ENCODE results near the gene MORC1.

Gene MORC1

DNA sequence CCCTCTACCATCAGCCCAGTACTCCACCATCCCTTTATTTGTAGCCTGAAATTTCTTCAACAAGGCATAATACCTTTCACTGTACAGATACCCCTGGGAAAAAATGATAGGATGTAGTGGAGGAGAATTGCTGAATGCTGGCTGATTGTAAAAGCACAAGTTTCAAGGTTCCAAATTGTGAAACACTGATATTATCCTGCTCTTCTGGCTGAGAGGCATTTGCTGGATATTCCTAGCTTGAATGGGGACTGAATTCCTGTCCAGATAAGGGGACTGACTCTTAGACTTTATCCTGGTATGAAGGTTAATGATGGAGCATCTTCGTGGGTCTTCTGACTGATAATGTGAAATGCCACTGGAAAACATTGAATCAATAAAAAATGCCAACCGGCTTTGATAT lies 9.6 kb upstream of the MORC1 start:
- no peak for DNase-seq
- Histone ChIP-seq H3K4me1 (ENCODE audit: control extremely low read depth in 1 of 4, control insufficient read depth in 4 of 4, insufficient read depth in 4 of 4, low read length in 3 of 4) (no peaks in the 10 kb centered on the region), H3K9me3 (ENCODE audit: control extremely low read depth in 1 of 5, control insufficient read depth in 4 of 5, insufficient read depth in 2 of 5, low read depth in 1 of 5, low read length in 4 of 5) (peaks cover 0 to 4% (median 1%) of the 10 kb centered on the region in 5 experiments), H3K27me3 (replicated peaks in 2 of 5; ENCODE audit: control insufficient read depth in 4 of 5, insufficient read depth in 5 of 5, low read length in 4 of 5) (no peaks in the 10 kb centered on the region), H3K27ac (ENCODE audit: insufficient read depth in 1 of 2, low read depth in 1 of 2, low read length in 2 of 2, poor library complexity in 1 of 2, severe bottlenecking in 2 of 2) (no peak overlapping the region), H3K4me3 (ENCODE audit: control insufficient read depth in 1 of 7, extremely low read depth in 1 of 7, insufficient read depth in 4 of 7, low read depth in 2 of 7, low read length in 6 of 7) (no peak overlapping the region), H3K36me3 (ENCODE audit: control insufficient read depth in 4 of 4, insufficient read depth in 4 of 4, low read length in 3 of 4) (no peaks in the 10 kb centered on the region)
- 100% methylated on average over 1 of the region's 2 CpGs for WGBS (ENCODE audit: insufficient coverage)
- ChIA-PET CTCF (no interaction called here), POLR2A (no interaction called here)

DNA sequence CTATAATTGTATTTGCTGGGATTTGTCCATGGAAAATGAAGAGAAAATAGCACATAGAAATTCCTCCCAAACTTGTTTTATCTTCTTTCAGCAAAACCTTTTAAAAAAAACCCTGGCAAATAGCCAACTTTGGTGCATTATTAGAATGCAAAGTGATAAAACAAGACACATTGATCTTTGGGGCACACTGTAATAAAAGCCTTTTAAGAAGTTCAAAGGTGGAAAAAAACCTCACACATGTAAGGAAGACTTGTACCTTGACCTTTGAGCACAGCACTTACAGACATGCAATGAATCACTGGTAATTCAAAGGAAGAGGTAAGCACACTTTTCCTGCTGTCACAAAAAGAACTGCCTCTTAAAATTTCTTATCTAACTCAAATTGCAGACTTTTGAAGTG lies 8.0 kb upstream of the MORC1 start:
- no peaks in the 10 kb centered on the region for H3K27me3 ChIP-seq (replicated peaks in 2 of 5; ENCODE audit: control insufficient read depth in 4 of 5, insufficient read depth in 5 of 5, low read length in 4 of 5)
- no peaks in the 10 kb centered on the region for H3K4me1 ChIP-seq (ENCODE audit: control extremely low read depth in 1 of 4, control insufficient read depth in 4 of 4, insufficient read depth in 4 of 4, low read length in 3 of 4)
- ChIA-PET POLR2A (no interaction called here), CTCF (no interaction called here)
- H3K27ac ChIP-seq (ENCODE audit: insufficient read depth in 1 of 2, low read depth in 1 of 2, low read length in 2 of 2, poor library complexity in 1 of 2, severe bottlenecking in 2 of 2) = no peak overlapping the region
- H3K9me3 ChIP-seq (ENCODE audit: control extremely low read depth in 1 of 5, control insufficient read depth in 4 of 5, insufficient read depth in 2 of 5, low read depth in 1 of 5, low read length in 4 of 5) = peaks cover 0 to 4% (median 0%) of the 10 kb centered on the region in 5 experiments
- H3K4me3 ChIP-seq (ENCODE audit: control insufficient read depth in 1 of 7, extremely low read depth in 1 of 7, insufficient read depth in 4 of 7, low read depth in 2 of 7, low read length in 6 of 7) = no peak overlapping the region
- H3K36me3 ChIP-seq (ENCODE audit: control insufficient read depth in 4 of 4, insufficient read depth in 4 of 4, low read length in 3 of 4) = no peaks in the 10 kb centered on the region
- DNase-seq = no peak

DNA sequence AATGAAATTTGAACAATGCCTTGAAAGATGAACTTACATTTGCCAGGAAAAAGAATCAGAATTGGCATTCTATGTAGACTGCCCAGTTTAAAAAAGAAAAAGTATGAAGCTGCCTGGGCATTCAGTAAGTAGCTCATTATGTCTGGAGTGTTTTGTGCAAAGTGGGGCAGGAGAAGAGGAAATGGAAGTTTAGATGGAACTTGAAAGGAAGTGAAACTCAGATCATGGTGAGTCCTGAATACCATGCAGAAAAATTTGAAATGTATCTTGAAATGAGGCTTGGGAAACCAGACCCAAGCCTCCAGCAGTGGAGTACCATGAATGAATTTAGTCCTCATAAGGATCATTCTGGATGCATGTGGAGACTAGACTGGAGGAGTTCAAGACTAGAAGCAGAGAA lies 4.8 kb upstream of the MORC1 start:
- Histone ChIP-seq H3K27me3 (replicated peaks in 2 of 5; ENCODE audit: control insufficient read depth in 4 of 5, insufficient read depth in 5 of 5, low read length in 4 of 5) (no peaks in the 10 kb centered on the region), H3K36me3 (ENCODE audit: control insufficient read depth in 4 of 4, insufficient read depth in 4 of 4, low read length in 3 of 4) (no peaks in the 10 kb centered on the region), H3K4me3 (ENCODE audit: control insufficient read depth in 1 of 7, extremely low read depth in 1 of 7, insufficient read depth in 4 of 7, low read depth in 2 of 7, low read length in 6 of 7) (no peak overlapping the region), H3K27ac (ENCODE audit: insufficient read depth in 1 of 2, low read depth in 1 of 2, low read length in 2 of 2, poor library complexity in 1 of 2, severe bottlenecking in 2 of 2) (no peak overlapping the region), H3K9me3 (ENCODE audit: control extremely low read depth in 1 of 5, control insufficient read depth in 4 of 5, insufficient read depth in 2 of 5, low read depth in 1 of 5, low read length in 4 of 5) (no peaks in the 10 kb centered on the region), H3K4me1 (ENCODE audit: control extremely low read depth in 1 of 4, control insufficient read depth in 4 of 4, insufficient read depth in 4 of 4, low read length in 3 of 4) (no peaks in the 10 kb centered on the region)
- ChIA-PET POLR2A (no interaction called here), CTCF (no interaction called here)
- DNase-seq = no peak

DNA sequence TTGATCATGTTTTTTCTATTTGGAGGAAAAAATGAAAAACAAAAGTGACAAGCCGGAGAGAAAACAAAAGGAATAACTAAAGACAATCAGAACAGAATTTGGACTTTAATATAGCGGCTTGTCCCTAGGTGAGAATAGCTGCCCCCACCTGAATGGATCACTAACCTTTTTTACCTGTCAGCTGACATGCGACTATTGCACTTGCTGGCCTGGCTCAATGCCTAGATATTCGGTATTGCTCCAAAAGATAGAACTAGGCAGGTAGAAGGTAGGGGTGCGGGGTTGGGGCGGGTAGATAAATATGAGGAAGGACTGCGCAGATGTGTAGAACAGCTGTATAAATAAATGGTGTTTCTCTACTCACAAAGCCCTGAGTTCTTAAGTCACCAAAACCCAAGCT lies 650 bp upstream of the MORC1 start:
- 100% methylated on average over 4 of the region's 7 CpGs for WGBS (ENCODE audit: insufficient coverage)
- ChIA-PET POLR2A (no interaction called here), CTCF (interaction anchor here (0.9 kb wide), 1 partner anchor 45 kb away, joined by 4 read pairs; no protein-coding TSS in a partner anchor)
- H3K4me3 ChIP-seq (ENCODE audit: control insufficient read depth in 1 of 7, extremely low read depth in 1 of 7, insufficient read depth in 4 of 7, low read depth in 2 of 7, low read length in 6 of 7) = no peak overlapping the region
- no peaks in the 10 kb centered on the region for H3K27me3 ChIP-seq (replicated peaks in 2 of 5; ENCODE audit: control insufficient read depth in 4 of 5, insufficient read depth in 5 of 5, low read length in 4 of 5)
- DNase-seq = no peak
- no peaks in the 10 kb centered on the region for H3K9me3 ChIP-seq (ENCODE audit: control extremely low read depth in 1 of 5, control insufficient read depth in 4 of 5, insufficient read depth in 2 of 5, low read depth in 1 of 5, low read length in 4 of 5)
- no peak overlapping the region for H3K27ac ChIP-seq (ENCODE audit: insufficient read depth in 1 of 2, low read depth in 1 of 2, low read length in 2 of 2, poor library complexity in 1 of 2, severe bottlenecking in 2 of 2)
- H3K36me3 ChIP-seq (ENCODE audit: control insufficient read depth in 4 of 4, insufficient read depth in 4 of 4, low read length in 3 of 4) = no peaks in the 10 kb centered on the region
- no peaks in the 10 kb centered on the region for H3K4me1 ChIP-seq (ENCODE audit: control extremely low read depth in 1 of 4, control insufficient read depth in 4 of 4, insufficient read depth in 4 of 4, low read length in 3 of 4)

DNA sequence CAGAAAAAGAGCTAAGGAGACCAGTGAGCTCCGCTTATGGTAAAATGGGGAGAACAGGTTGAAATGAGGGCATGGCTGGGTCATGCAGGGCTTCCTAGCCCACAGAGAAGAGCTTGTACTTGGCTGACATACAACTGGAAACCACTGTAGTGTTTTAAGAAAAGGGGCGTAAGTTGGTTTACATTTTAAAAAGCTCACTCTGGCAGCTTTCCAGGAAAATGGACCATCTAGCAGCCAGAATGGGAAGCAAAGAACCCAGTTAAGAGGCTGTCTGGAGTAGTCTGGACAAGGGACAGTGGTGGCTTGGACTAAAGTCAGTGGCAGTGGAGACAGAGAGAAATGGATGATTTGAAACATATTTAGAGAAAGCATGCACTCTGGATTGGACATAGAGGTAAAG lies 1.9 kb downstream of the MORC1 start:
- DNase-seq = no peak
- WGBS (ENCODE audit: insufficient coverage) = 94% methylated on average over 2 of the region's 2 CpGs
- ChIA-PET POLR2A (no interaction called here), CTCF (no interaction called here)
- Histone ChIP-seq H3K4me1 (ENCODE audit: control extremely low read depth in 1 of 4, control insufficient read depth in 4 of 4, insufficient read depth in 4 of 4, low read length in 3 of 4) (no peaks in the 10 kb centered on the region), H3K27me3 (replicated peaks in 2 of 5; ENCODE audit: control insufficient read depth in 4 of 5, insufficient read depth in 5 of 5, low read length in 4 of 5) (no peaks in the 10 kb centered on the region), H3K4me3 (ENCODE audit: control insufficient read depth in 1 of 7, extremely low read depth in 1 of 7, insufficient read depth in 4 of 7, low read depth in 2 of 7, low read length in 6 of 7) (no peak overlapping the region), H3K36me3 (ENCODE audit: control insufficient read depth in 4 of 4, insufficient read depth in 4 of 4, low read length in 3 of 4) (no peaks in the 10 kb centered on the region), H3K9me3 (ENCODE audit: control extremely low read depth in 1 of 5, control insufficient read depth in 4 of 5, insufficient read depth in 2 of 5, low read depth in 1 of 5, low read length in 4 of 5) (no peaks in the 10 kb centered on the region), H3K27ac (ENCODE audit: insufficient read depth in 1 of 2, low read depth in 1 of 2, low read length in 2 of 2, poor library complexity in 1 of 2, severe bottlenecking in 2 of 2) (no peak overlapping the region)

DNA sequence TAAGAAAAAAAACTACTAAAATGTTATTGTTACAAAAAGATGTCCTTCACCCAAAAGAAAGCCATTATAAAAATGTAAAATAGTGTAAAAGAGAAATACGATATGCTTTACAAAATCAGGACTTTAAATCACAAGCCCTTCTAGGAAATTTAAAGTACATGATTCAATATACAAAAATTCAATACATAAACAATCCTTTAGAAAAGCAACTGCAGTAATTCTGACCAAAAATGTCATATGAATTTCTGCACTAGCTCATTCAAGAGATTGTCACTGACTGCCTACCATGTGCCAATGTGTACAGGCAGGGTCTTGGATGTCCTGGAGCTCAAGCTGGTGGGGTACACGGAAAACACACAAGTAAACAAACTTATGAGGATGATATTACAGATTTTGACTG lies 2.5 kb downstream of the MORC1 start:
- H3K9me3 ChIP-seq (ENCODE audit: control extremely low read depth in 1 of 5, control insufficient read depth in 4 of 5, insufficient read depth in 2 of 5, low read depth in 1 of 5, low read length in 4 of 5) = no peaks in the 10 kb centered on the region
- H3K4me1 ChIP-seq (ENCODE audit: control extremely low read depth in 1 of 4, control insufficient read depth in 4 of 4, insufficient read depth in 4 of 4, low read length in 3 of 4) = no peaks in the 10 kb centered on the region
- no peak overlapping the region for H3K4me3 ChIP-seq (ENCODE audit: control insufficient read depth in 1 of 7, extremely low read depth in 1 of 7, insufficient read depth in 4 of 7, low read depth in 2 of 7, low read length in 6 of 7)
- CTCF ChIA-PET = no interaction called here
- no CpG with 5 or more reads among the region's 2 CpGs for WGBS (ENCODE audit: insufficient coverage)
- POLR2A ChIA-PET = no interaction called here
- DNase-seq = no peak
- H3K27me3 ChIP-seq (replicated peaks in 2 of 5; ENCODE audit: control insufficient read depth in 4 of 5, insufficient read depth in 5 of 5, low read length in 4 of 5) = no peaks in the 10 kb centered on the region
- H3K27ac ChIP-seq (ENCODE audit: insufficient read depth in 1 of 2, low read depth in 1 of 2, low read length in 2 of 2, poor library complexity in 1 of 2, severe bottlenecking in 2 of 2) = no peak overlapping the region
- no peaks in the 10 kb centered on the region for H3K36me3 ChIP-seq (ENCODE audit: control insufficient read depth in 4 of 4, insufficient read depth in 4 of 4, low read length in 3 of 4)

DNA sequence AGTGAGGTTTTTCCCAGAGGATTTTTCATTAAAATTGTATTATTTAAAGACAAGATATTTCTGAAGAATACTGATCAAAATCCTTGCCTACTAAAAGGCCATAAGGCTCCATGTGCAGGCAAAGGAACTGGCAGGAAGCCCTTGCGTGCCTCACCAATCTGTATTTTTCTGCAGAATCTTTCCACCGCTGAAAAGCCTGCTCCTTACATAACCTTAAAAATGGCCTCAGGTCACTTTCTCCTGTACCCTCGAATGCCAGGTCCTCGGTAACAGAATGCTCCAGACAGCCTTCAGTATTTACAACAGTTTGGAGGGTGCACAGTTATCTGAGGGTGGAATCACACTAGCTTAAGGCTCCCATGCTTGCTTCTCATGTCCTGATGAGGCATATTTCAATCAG lies 3.2 kb downstream of the MORC1 start:
- no peaks in the 10 kb centered on the region for H3K27me3 ChIP-seq (replicated peaks in 2 of 5; ENCODE audit: control insufficient read depth in 4 of 5, insufficient read depth in 5 of 5, low read length in 4 of 5)
- no peak overlapping the region for H3K27ac ChIP-seq (ENCODE audit: insufficient read depth in 1 of 2, low read depth in 1 of 2, low read length in 2 of 2, poor library complexity in 1 of 2, severe bottlenecking in 2 of 2)
- CTCF ChIA-PET = interaction anchor here (0.7 kb wide), 1 partner anchor 161 kb away, joined by 3 read pairs; no protein-coding TSS in a partner anchor
- no peak overlapping the region for H3K4me3 ChIP-seq (ENCODE audit: control insufficient read depth in 1 of 7, extremely low read depth in 1 of 7, insufficient read depth in 4 of 7, low read depth in 2 of 7, low read length in 6 of 7)
- POLR2A ChIA-PET = no interaction called here
- no peaks in the 10 kb centered on the region for H3K9me3 ChIP-seq (ENCODE audit: control extremely low read depth in 1 of 5, control insufficient read depth in 4 of 5, insufficient read depth in 2 of 5, low read depth in 1 of 5, low read length in 4 of 5)
- DNase-seq = no peak
- 95% methylated on average over 4 of the region's 4 CpGs for WGBS (ENCODE audit: insufficient coverage)
- no peaks in the 10 kb centered on the region for H3K4me1 ChIP-seq (ENCODE audit: control extremely low read depth in 1 of 4, control insufficient read depth in 4 of 4, insufficient read depth in 4 of 4, low read length in 3 of 4)
- H3K36me3 ChIP-seq (ENCODE audit: control insufficient read depth in 4 of 4, insufficient read depth in 4 of 4, low read length in 3 of 4) = no peaks in the 10 kb centered on the region
